CD14-positive monocyte (primary cell): Measurements from ENCODE around the gene TRPM2. TPM values are rescaled to one million over a fixed set of nuclear protein-coding genes. Genes with fewer than 3 reads are reported as not detected.

Experiments used
- DNase-seq, 3 donors: peaks; one replicate each; pipeline ENCODE4 v3.0.0-alpha.2; 2011 to 2022
- H2AFZ ChIP-seq: 2 replicates; pipeline ENCODE4 v1.6.0; 2012; ENCODE audit warnings: mild to moderate bottlenecking, low read depth, low read length, inconsistent platforms; ENCODE audit not compliant: insufficient read depth, poor library complexity, severe bottlenecking
- H3K27ac ChIP-seq, 2 donors: 1 replicate in 1 of 2; 2 replicates in 1 of 2; pipeline ENCODE4 v1.5.1; 2012 to 2013; ENCODE audit warnings: low read length in 2 of 2, control low read depth in 1 of 2, inconsistent platforms in 1 of 2, low read depth in 1 of 2, mild to moderate bottlenecking in 1 of 2
- H3K27me3 ChIP-seq, 2 donors: one replicate each; pipeline versions ENCODE4 v1.6.0 to v1.6.1; 2011 to 2013; ENCODE audit warnings: low read length in 2 of 2; ENCODE audit not compliant: control insufficient read depth in 2 of 2, insufficient read depth in 2 of 2
- H3K36me3 ChIP-seq, 2 donors: replicated peaks in 1 of 2; 1 replicate in 1 of 2; 2 replicates in 1 of 2; pipeline versions ENCODE4 v1.5.1 to v1.6.1; 2012 to 2013; ENCODE audit warnings: low read length in 2 of 2, control low read depth in 1 of 2, inconsistent platforms in 1 of 2, mild to moderate bottlenecking in 1 of 2; ENCODE audit not compliant: insufficient read depth in 2 of 2, control insufficient read depth in 1 of 2
- H3K4me1 ChIP-seq, 2 donors: 1 replicate in 1 of 2; 2 replicates in 1 of 2; pipeline versions ENCODE4 v1.5.1 to v1.6.1; 2012 to 2013; ENCODE audit warnings: low read length in 2 of 2, control low read depth in 1 of 2, inconsistent platforms in 1 of 2, mild to moderate bottlenecking in 1 of 2, moderate library complexity in 1 of 2; ENCODE audit not compliant: insufficient read depth in 2 of 2, control insufficient read depth in 1 of 2
- H3K4me2 ChIP-seq: replicated peaks from 2 replicates; pipeline ENCODE3; 2012; ENCODE audit warnings: low read length, moderate library complexity, mild to moderate bottlenecking; ENCODE audit not compliant: poor library complexity, severe bottlenecking; ENCODE audit errors: extremely low read depth
- H3K4me3 ChIP-seq, 3 experiments: fragments of 200-600 bp in 1 of 3; sonication (generic) in 1 of 3; replicated peaks in 1 of 3; 1 replicate in 2 of 3; 2 replicates in 1 of 3; pipeline ENCODE4 v1.5.1; 2011 to 2013; ENCODE audit warnings: low read length in 3 of 3, mild to moderate bottlenecking in 3 of 3, control low read depth in 2 of 3, low read depth in 2 of 3, inconsistent platforms in 1 of 3, moderate library complexity in 1 of 3
- H3K79me2 ChIP-seq: 2 replicates; pipeline ENCODE4 v1.6.0; 2012; ENCODE audit warnings: mild to moderate bottlenecking, control low read depth, inconsistent platforms, low read length, moderate library complexity; ENCODE audit not compliant: insufficient read depth
- H3K9ac ChIP-seq: 2 replicates; pipeline ENCODE4 v1.6.0; 2017; ENCODE audit warnings: low read length, mild to moderate bottlenecking; ENCODE audit not compliant: insufficient read depth, poor library complexity, severe bottlenecking
- H3K9me3 ChIP-seq, 2 donors: replicated peaks in 1 of 2; 1 replicate in 1 of 2; 2 replicates in 1 of 2; pipeline versions ENCODE4 v1.5.1 to v1.6.1; 2012 to 2013; ENCODE audit warnings: low read length in 2 of 2, control low read depth in 1 of 2; ENCODE audit not compliant: control insufficient read depth in 1 of 2, insufficient read depth in 1 of 2
- H4K20me1 ChIP-seq: 2 replicates; pipeline ENCODE4 v1.6.0; 2012; ENCODE audit warnings: mild to moderate bottlenecking, low read length, control low read depth, moderate library complexity; ENCODE audit not compliant: insufficient read depth
- H3K27ac Mint-ChIP-seq, 7 donors: one replicate each; pipeline ENCODE4 v1.8.0; 2020; ENCODE audit warnings: mild to moderate bottlenecking in 7 of 7, mixed read lengths in 7 of 7, moderate library complexity in 6 of 7, inconsistent platforms in 2 of 7
- H3K27me3 Mint-ChIP-seq, 3 donors: one replicate each; pipeline ENCODE4 v1.8.0; 2021 to 2022; ENCODE audit warnings: low read depth in 3 of 3, mild to moderate bottlenecking in 3 of 3, mixed read lengths in 3 of 3, moderate library complexity in 3 of 3, inconsistent platforms in 1 of 3
- H3K36me3 Mint-ChIP-seq, 2 donors: one replicate each; pipeline ENCODE4 v1.8.0; 2020; ENCODE audit warnings: mixed read lengths in 2 of 2, inconsistent platforms in 1 of 2, mild to moderate bottlenecking in 1 of 2
- H3K4me1 Mint-ChIP-seq: one replicate; pipeline ENCODE4 v1.8.0; 2020; ENCODE audit warnings: mild to moderate bottlenecking, mixed read lengths
- H3K4me3 Mint-ChIP-seq, 2 donors: one replicate each; pipeline ENCODE4 v1.8.0; 2020; ENCODE audit warnings: mild to moderate bottlenecking in 2 of 2, mixed read lengths in 2 of 2, moderate library complexity in 1 of 2
- H3K9me3 Mint-ChIP-seq, 7 donors: one replicate each; pipeline ENCODE4 v1.8.0; 2020 to 2022; ENCODE audit warnings: mixed read lengths in 7 of 7, mild to moderate bottlenecking in 6 of 7, moderate library complexity in 6 of 7, inconsistent platforms in 2 of 7
- CTCF ChIP-seq: fragments of 200-600 bp; IDR thresholded peaks from one replicate; pipeline ENCODE4 v1.8.0; 2022; ENCODE audit warnings: antibody characterized with exemption, mild to moderate bottlenecking
- WGBS: methylation state at CpG from one replicate; pipeline ENCODE4 v1.1.5; 2013; ENCODE audit warnings: missing lambda C conversion rate; ENCODE audit not compliant: insufficient coverage; 5-methylcytosine and 5-hydroxymethylcytosine counted together
- intact Hi-C, 2 donors: fragments of 100-400 bp; cut with micrococcal nuclease; formaldehyde crosslinking; loops; one replicate each; pipeline versions ENCODE4 v1.15.0 to v1.15.1; 2023
- polyA plus RNA-seq, 3 donors: library from polyadenylated mRNA; depleted of rRNA in 1 of 3; unstranded in 2 of 3; stranded (reverse) in 1 of 3; fragments of 300-500 nt in 2 of 3; fragments of >200 nt in 1 of 3; fragmentation: Illumina TruSeq in 2 of 3; gene quantifications; 1 replicate in 2 of 3; 2 replicates in 1 of 3; pipeline ENCODE4 v1.2.3, GENCODE V29; 2012 to 2021

The TRPM2 gene
- polyA plus RNA-seq, 3 donors: 7.6 to 21.6 (median 12.2) TPM

GRCh38 chr21:44436958-44437357 is 83.5 kb downstream of the TRPM2 start:
- WGBS: 91% methylated on average over 11 of the region's 18 CpGs
- Histone ChIP-seq H3K27ac (no peak overlapping the region), H3K4me2 (no peak overlapping the region), H3K36me3 (peaks cover 96 to 98% of the 10 kb centered on the region in 2 donors), H3K9me3 (no peaks in the 10 kb centered on the region), H2AFZ (no peak overlapping the region), H3K4me3 (no peak overlapping the region), H3K27me3 (no peaks in the 10 kb centered on the region), H3K9ac (no peak overlapping the region), H3K79me2 (no peaks in the 10 kb centered on the region), H4K20me1 (peaks cover 13% of the 10 kb centered on the region), H3K4me1 (no peaks in the 10 kb centered on the region)
- intact Hi-C loops: no loop called here
- H3K27ac Mint-ChIP-seq: no peak overlapping the region
- no peak for DNase-seq
- H3K27me3 Mint-ChIP-seq: no peaks in the 10 kb centered on the region
- H3K4me1 Mint-ChIP-seq: no peaks in the 10 kb centered on the region
- no peak overlapping the region for H3K4me3 Mint-ChIP-seq
- peaks cover 75 to 94% of the 10 kb centered on the region in 2 donors for H3K36me3 Mint-ChIP-seq
- peaks cover 0 to 6% (median 0%) of the 10 kb centered on the region in 7 donors for H3K9me3 Mint-ChIP-seq
- TF ChIP-seq CTCF: no peak

DNA sequence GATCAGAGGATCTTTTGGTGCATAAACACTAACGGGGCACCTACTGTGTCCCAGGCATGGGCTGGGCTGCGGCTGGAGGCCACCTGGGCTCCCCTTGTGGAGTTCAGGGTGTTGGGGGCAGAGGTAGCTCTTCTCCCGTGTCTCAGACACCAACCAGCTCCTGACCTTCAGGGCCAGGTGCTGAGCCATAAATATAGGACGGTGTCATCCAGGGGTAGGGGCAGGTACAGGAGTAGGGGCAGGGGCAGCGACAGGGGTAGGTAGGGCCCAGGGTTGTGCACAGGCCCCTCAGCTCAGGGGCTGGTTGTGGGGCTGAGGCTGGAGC is 83.9 kb downstream of the TRPM2 start:
- WGBS: 96% methylated on average over 4 of the region's 5 CpGs
- H3K4me1 Mint-ChIP-seq: no peaks in the 10 kb centered on the region
- H3K27ac Mint-ChIP-seq: no peak overlapping the region
- intact Hi-C loops: no loop called here
- no peaks in the 10 kb centered on the region for H3K27me3 Mint-ChIP-seq
- H3K4me3 ChIP-seq: no peak overlapping the region
- no peak overlapping the region for H3K9ac ChIP-seq
- no peak overlapping the region for H3K4me3 Mint-ChIP-seq
- H3K9me3 Mint-ChIP-seq: peaks cover 0 to 6% (median 0%) of the 10 kb centered on the region in 7 donors
- peaks cover 13% of the 10 kb centered on the region for H4K20me1 ChIP-seq
- DNase-seq: no peak
- no peaks in the 10 kb centered on the region for H3K9me3 ChIP-seq
- H3K79me2 ChIP-seq: no peaks in the 10 kb centered on the region
- H3K4me1 ChIP-seq: no peaks in the 10 kb centered on the region
- no peak overlapping the region for H3K4me2 ChIP-seq
- no peak for TF ChIP-seq CTCF
- peaks cover 96 to 98% of the 10 kb centered on the region in 2 donors for H3K36me3 ChIP-seq
- H3K36me3 Mint-ChIP-seq: peaks cover 74 to 94% of the 10 kb centered on the region in 2 donors
- H2AFZ ChIP-seq: no peak overlapping the region
- no peaks in the 10 kb centered on the region for H3K27me3 ChIP-seq
- no peak overlapping the region for H3K27ac ChIP-seq
